Activated CD8-positive, alpha-beta T cell treated with anti-CD3 and anti-CD28 coated beads, Interleukin-2, amount 10 ng/mL, durations not matched to agents 7 days and 5 days (primary cell): Measurements from ENCODE around the gene FBP2. TPM values are rescaled to one million over a fixed set of nuclear protein-coding genes. Genes with fewer than 3 reads are reported as not detected.

Experiments used
- ATAC-seq: fragments of 150-1000 bp; cut with Tn5 transposase; one replicate; pipeline ENCODE4 v1.10.0; 2021; ENCODE audit warnings: moderate library complexity
- CTCF ChIA-PET: fragments of 350-600 bp; sonication (Branson Sonifier 250); formaldehyde crosslinking; loops from one replicate; lab custom pipeline; 2021; ENCODE audit warnings: antibody characterized with exemption; lab: Charles Lee
- POLR2A ChIA-PET: fragments of 350-600 bp; sonication (Branson Sonifier 250); formaldehyde crosslinking; loops from one replicate; lab custom pipeline; 2021; ENCODE audit warnings: antibody characterized with exemption; lab: Charles Lee
- DNase-seq: peaks from one replicate; pipeline ENCODE4 v3.0.0-alpha.2; 2020
- H3K27ac Mint-ChIP-seq: one replicate; pipeline ENCODE4 v1.8.0; 2021; ENCODE audit warnings: mild to moderate bottlenecking, mixed read lengths
- H3K27me3 Mint-ChIP-seq: one replicate; pipeline ENCODE4 v1.8.0; 2021; ENCODE audit warnings: low read depth, mixed read lengths
- H3K36me3 Mint-ChIP-seq: one replicate; pipeline ENCODE4 v1.8.0; 2021; ENCODE audit warnings: low read depth, mixed read lengths
- H3K4me1 Mint-ChIP-seq: one replicate; pipeline ENCODE4 v1.8.0; 2021; ENCODE audit warnings: low read depth, mixed read lengths
- H3K4me3 Mint-ChIP-seq: one replicate; pipeline ENCODE4 v1.8.0; 2021; ENCODE audit warnings: mild to moderate bottlenecking, mixed read lengths
- H3K9me3 Mint-ChIP-seq: one replicate; pipeline ENCODE4 v1.8.0; 2022; ENCODE audit warnings: mixed read lengths; ENCODE audit not compliant: insufficient read depth
- total RNA-seq, 2 experiments: library from RNA; stranded (reverse); gene quantifications; one replicate each; pipeline ENCODE4 v1.2.3, GENCODE V29; 2021

FBP2 gene
- total RNA-seq, 2 experiments from 2014 or later, result not detected

GRCh38 chr9:94625835-94626234, 32.2 kb upstream of the FBP2 start:
- POLR2A ChIA-PET, result no interaction called here
- H3K27me3 Mint-ChIP-seq, result peaks cover 6% of the 10 kb centered on the region
- H3K4me3 Mint-ChIP-seq, result no peak overlapping the region
- no peak overlapping the region for H3K27ac Mint-ChIP-seq
- no peaks in the 10 kb centered on the region for H3K4me1 Mint-ChIP-seq
- no peaks in the 10 kb centered on the region for H3K36me3 Mint-ChIP-seq
- H3K9me3 Mint-ChIP-seq, result no peaks in the 10 kb centered on the region
- ATAC-seq, result no peak
- CTCF ChIA-PET, result interaction anchor here (0.9 kb wide), 1 partner anchor 12 kb away, joined by 3 read pairs; no protein-coding TSS in a partner anchor
- peak; percentile 29 for DNase-seq

GRCh38 chr9:94624629-94625028, 31.0 kb upstream of the FBP2 start:
- Mint-ChIP-seq H3K9me3 (no peaks in the 10 kb centered on the region), H3K4me3 (no peak overlapping the region), H3K36me3 (no peaks in the 10 kb centered on the region), H3K27ac (no peak overlapping the region), H3K27me3 (peaks cover 10% of the 10 kb centered on the region), H3K4me1 (no peaks in the 10 kb centered on the region)
- ATAC-seq (no peak), DNase-seq (no peak)
- ChIA-PET POLR2A (no interaction called here), CTCF (no interaction called here)

GRCh38 chr9:94623253-94623652, 29.6 kb upstream of the FBP2 start:
- no peak overlapping the region for H3K27ac Mint-ChIP-seq
- ChIA-PET CTCF (no interaction called here), POLR2A (no interaction called here)
- H3K4me3 Mint-ChIP-seq, result no peak overlapping the region
- H3K9me3 Mint-ChIP-seq, result no peaks in the 10 kb centered on the region
- no peaks in the 10 kb centered on the region for H3K4me1 Mint-ChIP-seq
- H3K27me3 Mint-ChIP-seq, result peaks cover 10% of the 10 kb centered on the region
- no peaks in the 10 kb centered on the region for H3K36me3 Mint-ChIP-seq
- peak; percentile 34 for DNase-seq
- ATAC-seq, result peak; percentile 53

- H3K4me3 Mint-ChIP-seq, result no peak overlapping the region
- POLR2A ChIA-PET, result no interaction called here
- no peaks in the 10 kb centered on the region for H3K9me3 Mint-ChIP-seq
- no peaks in the 10 kb centered on the region for H3K4me1 Mint-ChIP-seq
- H3K27me3 Mint-ChIP-seq, result peaks cover 17% of the 10 kb centered on the region
- H3K36me3 Mint-ChIP-seq, result no peaks in the 10 kb centered on the region
- DNase-seq (no peak), ATAC-seq (no peak)
- H3K27ac Mint-ChIP-seq, result no peak overlapping the region
- CTCF ChIA-PET, result no interaction called here
These were observed 28.6 kb upstream of the FBP2 start for GRCh38 chr9:94622087-94622800.

- H3K27ac Mint-ChIP-seq, result no peak overlapping the region
- no peaks in the 10 kb centered on the region for H3K36me3 Mint-ChIP-seq
- DNase-seq (no peak), ATAC-seq (no peak)
- H3K9me3 Mint-ChIP-seq, result no peaks in the 10 kb centered on the region
- peaks cover 19% of the 10 kb centered on the region for H3K27me3 Mint-ChIP-seq
- no peaks in the 10 kb centered on the region for H3K4me1 Mint-ChIP-seq
- CTCF ChIA-PET, result interaction anchor here (0.6 kb wide), 1 partner anchor 32 kb away, joined by 3 read pairs; no protein-coding TSS in a partner anchor
- no peak overlapping the region for H3K4me3 Mint-ChIP-seq
- POLR2A ChIA-PET, result no interaction called here
These were observed 25.4 kb upstream of the FBP2 start for GRCh38 chr9:94619026-94619425.

GRCh38 chr9:94613003-94613402, 19.4 kb upstream of the FBP2 start:
- Mint-ChIP-seq H3K36me3 (no peaks in the 10 kb centered on the region), H3K4me3 (no peak overlapping the region), H3K9me3 (no peaks in the 10 kb centered on the region), H3K27me3 (peaks cover 27% of the 10 kb centered on the region), H3K4me1 (peaks cover 8% of the 10 kb centered on the region), H3K27ac (no peak overlapping the region)
- ChIA-PET POLR2A (no interaction called here), CTCF (no interaction called here)
- ATAC-seq, result no peak
- no peak for DNase-seq

- H3K27me3 Mint-ChIP-seq, result peaks cover 21% of the 10 kb centered on the region
- CTCF ChIA-PET, result no interaction called here
- ATAC-seq (no peak), DNase-seq (no peak)
- H3K27ac Mint-ChIP-seq, result no peak overlapping the region
- no peaks in the 10 kb centered on the region for H3K36me3 Mint-ChIP-seq
- H3K9me3 Mint-ChIP-seq, result no peaks in the 10 kb centered on the region
- no peak overlapping the region for H3K4me3 Mint-ChIP-seq
- H3K4me1 Mint-ChIP-seq, result peaks cover 8% of the 10 kb centered on the region
- POLR2A ChIA-PET, result no interaction called here
These were observed 18.4 kb upstream of the FBP2 start for GRCh38 chr9:94612071-94612470.

- Mint-ChIP-seq H3K4me1 (peaks cover 8% of the 10 kb centered on the region), H3K4me3 (no peak overlapping the region), H3K9me3 (no peaks in the 10 kb centered on the region), H3K27ac (no peak overlapping the region), H3K27me3 (peaks cover 19% of the 10 kb centered on the region), H3K36me3 (no peaks in the 10 kb centered on the region)
- POLR2A ChIA-PET, result no interaction called here
- ATAC-seq (peak; percentile 61), DNase-seq (peak; percentile 54)
- CTCF ChIA-PET, result no interaction called here
These were observed 18.0 kb upstream of the FBP2 start for GRCh38 chr9:94611638-94612068.

GRCh38 chr9:94610181-94610606, 16.6 kb upstream of the FBP2 start:
- Mint-ChIP-seq H3K4me1 (peaks cover 8% of the 10 kb centered on the region), H3K27me3 (peaks cover 27% of the 10 kb centered on the region), H3K4me3 (no peak overlapping the region), H3K9me3 (no peaks in the 10 kb centered on the region), H3K36me3 (no peaks in the 10 kb centered on the region), H3K27ac (no peak overlapping the region)
- ChIA-PET POLR2A (no interaction called here), CTCF (no interaction called here)
- no peak for DNase-seq
- ATAC-seq, result no peak

- H3K27ac Mint-ChIP-seq, result no peak overlapping the region
- POLR2A ChIA-PET, result no interaction called here
- no peak for DNase-seq
- peaks cover 8% of the 10 kb centered on the region for H3K4me1 Mint-ChIP-seq
- ATAC-seq, result no peak
- peaks cover 28% of the 10 kb centered on the region for H3K27me3 Mint-ChIP-seq
- H3K4me3 Mint-ChIP-seq, result no peak overlapping the region
- no peaks in the 10 kb centered on the region for H3K36me3 Mint-ChIP-seq
- CTCF ChIA-PET, result no interaction called here
- H3K9me3 Mint-ChIP-seq, result no peaks in the 10 kb centered on the region
These were observed 13.7 kb upstream of the FBP2 start for GRCh38 chr9:94607423-94607691.

- ChIA-PET CTCF (no interaction called here), POLR2A (no interaction called here)
- no peaks in the 10 kb centered on the region for H3K36me3 Mint-ChIP-seq
- H3K27me3 Mint-ChIP-seq, result peaks cover 28% of the 10 kb centered on the region
- ATAC-seq (no peak), DNase-seq (no peak)
- H3K4me3 Mint-ChIP-seq, result no peak overlapping the region
- H3K4me1 Mint-ChIP-seq, result peaks cover 4% of the 10 kb centered on the region
- H3K27ac Mint-ChIP-seq, result no peak overlapping the region
- H3K9me3 Mint-ChIP-seq, result no peaks in the 10 kb centered on the region
These were observed 13.2 kb upstream of the FBP2 start for GRCh38 chr9:94606646-94607422.
